Skeletal muscle cell (primary cell): ENCODE data around the gene GPR62.

Experiments
- DNase-seq: peaks from one replicate; pipeline ENCODE4 v3.0.0-alpha.2; 2010; ENCODE audit warnings: low read depth
- H3K4me3 ChIP-seq: 2 replicates; pipeline ENCODE4 v1.5.1; 2011; ENCODE audit warnings: low read depth, mild to moderate bottlenecking, control low read depth, low read length, moderate library complexity

GPR62 gene

GRCh38 chr3:51937611-51938450, 17.4 kb upstream of the GPR62 start:
- no peak overlapping the region for H3K4me3 ChIP-seq
- no peak for DNase-seq

DNA sequence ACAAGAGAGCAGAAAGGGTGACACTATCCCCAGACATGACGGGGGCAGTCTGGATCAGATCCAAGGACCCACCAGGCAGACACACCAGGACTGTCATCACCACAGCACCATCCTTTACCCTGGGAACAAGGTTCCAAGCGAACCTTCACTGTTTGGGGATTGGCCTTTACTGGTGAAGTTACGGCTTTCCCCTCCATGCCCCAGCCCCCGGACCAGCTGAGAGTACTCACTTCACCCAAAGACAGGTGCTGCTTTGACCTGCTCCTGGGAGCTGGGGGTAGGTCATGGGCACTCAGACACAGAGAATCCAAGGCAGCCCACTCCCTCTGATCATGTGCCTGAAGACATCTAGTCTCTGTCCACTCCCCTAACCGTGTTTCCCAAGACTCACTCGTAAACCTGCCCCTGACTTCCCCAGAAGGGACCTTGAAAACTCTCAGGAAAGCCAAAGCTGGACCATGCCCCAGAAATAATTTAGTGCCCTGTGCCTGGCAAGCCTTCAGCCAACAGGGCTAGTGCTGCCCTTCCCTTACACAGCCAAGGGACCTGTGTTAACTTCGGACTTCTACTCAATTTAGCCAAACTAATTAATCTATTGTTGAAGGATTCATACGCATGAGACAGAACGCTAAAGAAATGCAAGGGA, 16.3 kb upstream of the GPR62 start:
- DNase-seq = no peak
- H3K4me3 ChIP-seq = no peak overlapping the region

GRCh38 chr3:51940648-51941462, 14.3 kb upstream of the GPR62 start:
- DNase-seq = no peak
- H3K4me3 ChIP-seq = peak overlapping the region; percentile 97

DNA sequence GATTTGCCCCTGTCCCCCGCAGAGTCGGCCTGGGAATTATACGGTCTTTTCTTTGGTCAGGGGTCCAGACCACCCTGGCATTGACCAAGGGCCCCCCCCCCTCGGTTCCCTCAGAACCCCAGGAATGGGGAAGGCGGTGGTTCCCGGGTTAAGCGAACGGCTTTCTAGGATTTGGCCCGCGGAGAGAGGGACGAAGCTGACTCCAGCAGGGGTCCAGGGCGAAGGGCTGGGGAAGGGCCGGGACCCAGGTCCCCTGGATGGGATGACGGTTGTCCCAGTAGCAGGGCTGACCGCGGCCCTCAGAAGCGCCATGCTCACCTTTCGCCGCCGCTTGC, 13.8 kb upstream of the GPR62 start:
- peak overlapping the region; percentile 97 for H3K4me3 ChIP-seq
- no peak for DNase-seq

GRCh38 chr3:51941798-51942602, 13.2 kb upstream of the GPR62 start, which contains the start of the genes PARP3 and RRP9:
TSS of gene PARP3 (plus strand) at chr3:51942363. CDS start at chr3:51943356, 993 bp downstream.
TSS of gene RRP9 (minus strand) at chr3:51941904. CDS start at chr3:51941867, 37 bp downstream.
- H3K4me3 ChIP-seq = peak within 1 kb of the TSS; percentile 97

DNA sequence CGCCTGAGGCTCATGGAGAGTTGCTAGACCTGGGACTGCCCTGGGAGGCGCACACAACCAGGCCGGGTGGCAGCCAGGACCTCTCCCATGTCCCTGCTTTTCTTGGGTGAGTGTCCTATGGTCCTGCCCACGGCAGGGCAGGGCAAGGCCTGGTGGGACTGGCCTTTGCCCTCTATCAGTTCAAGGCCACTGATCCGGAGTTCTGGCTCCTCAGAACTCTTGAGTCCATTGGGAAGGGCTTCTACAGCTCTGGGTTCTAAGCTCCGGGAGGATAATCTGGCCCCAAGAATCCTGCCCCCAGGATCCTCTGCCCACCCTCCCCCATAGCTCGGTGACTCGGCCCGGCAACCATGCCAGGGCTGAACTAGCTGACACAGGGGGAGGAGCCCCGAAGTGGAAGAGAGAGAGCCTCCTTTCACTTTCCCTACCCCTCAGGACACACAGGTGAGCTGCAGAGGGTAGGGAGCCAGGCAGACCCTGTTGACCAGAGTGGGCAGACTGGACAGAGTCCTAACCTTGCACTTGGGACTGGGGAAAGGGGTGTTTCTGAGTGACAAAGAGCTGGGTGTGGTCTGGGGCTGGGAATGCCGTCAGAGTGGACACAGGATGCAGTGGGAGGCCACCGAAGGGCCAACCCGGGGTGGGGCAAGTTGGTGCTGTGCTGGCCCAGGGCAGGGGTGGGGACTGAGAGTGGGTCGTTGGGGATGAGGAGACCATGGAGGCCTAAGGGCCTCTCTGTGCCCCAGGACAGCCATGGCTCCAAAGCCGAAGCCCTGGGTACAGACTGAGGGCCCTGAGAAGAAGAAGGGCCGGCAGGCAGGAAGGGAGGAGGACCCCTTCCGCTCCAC, 12.4 kb upstream of the GPR62 start:
- peak overlapping the region; percentile 45 for H3K4me3 ChIP-seq
- no peak for DNase-seq

More at GRCh38 chr3:51941798-51942602, 13.2 kb upstream of the GPR62 start, which contains the start of the genes PARP3 and RRP9:
- peak; percentile 100 for DNase-seq

- no peak for DNase-seq
- H3K4me3 ChIP-seq = no peak overlapping the region
Measured at GRCh38 chr3:51943451-51944391, 11.5 kb upstream of the GPR62 start.

- DNase-seq = no peak
- no peak overlapping the region for H3K4me3 ChIP-seq
Measured at GRCh38 chr3:51944451-51945021, 10.6 kb upstream of the GPR62 start.

DNA sequence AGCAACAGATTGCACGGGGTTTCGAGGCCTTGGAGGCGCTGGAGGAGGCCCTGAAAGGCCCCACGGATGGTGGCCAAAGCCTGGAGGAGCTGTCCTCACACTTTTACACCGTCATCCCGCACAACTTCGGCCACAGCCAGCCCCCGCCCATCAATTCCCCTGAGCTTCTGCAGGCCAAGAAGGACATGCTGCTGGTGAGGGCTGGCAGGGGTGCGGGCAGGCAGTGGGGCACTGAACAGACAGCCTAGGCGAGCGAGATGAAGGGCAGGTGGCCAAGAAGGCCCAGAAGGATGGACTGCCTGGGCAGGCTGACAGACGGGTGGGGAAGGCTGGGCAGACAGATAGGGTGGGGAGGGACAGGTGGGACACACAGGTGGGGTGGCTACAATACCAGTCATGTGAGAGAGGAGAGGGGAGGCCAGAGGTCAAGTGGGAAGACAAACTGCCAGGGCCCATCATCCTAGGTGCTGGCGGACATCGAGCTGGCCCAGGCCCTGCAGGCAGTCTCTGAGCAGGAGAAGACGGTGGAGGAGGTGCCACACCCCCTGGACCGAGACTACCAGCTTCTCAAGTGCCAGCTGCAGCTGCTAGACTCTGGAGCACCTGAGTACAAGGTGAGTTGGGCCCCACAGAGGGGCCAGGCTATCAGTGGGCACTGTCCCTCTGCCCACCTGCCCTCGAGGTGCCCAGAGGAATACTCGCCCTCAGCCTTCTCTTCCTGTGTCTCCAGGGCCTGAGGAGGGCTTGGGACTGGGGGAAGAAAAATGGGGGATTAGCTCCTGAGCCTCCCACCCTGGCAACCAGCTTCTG, 9.9 kb upstream of the GPR62 start:
- DNase-seq = no peak
- no peak overlapping the region for H3K4me3 ChIP-seq

GRCh38 chr3:51945926-51946705, 9.1 kb upstream of the GPR62 start:
- DNase-seq = no peak
- H3K4me3 ChIP-seq = no peak overlapping the region

- no peak overlapping the region for H3K4me3 ChIP-seq
- no peak for DNase-seq
Measured at GRCh38 chr3:51946796-51947195, 8.4 kb upstream of the GPR62 start.

DNA sequence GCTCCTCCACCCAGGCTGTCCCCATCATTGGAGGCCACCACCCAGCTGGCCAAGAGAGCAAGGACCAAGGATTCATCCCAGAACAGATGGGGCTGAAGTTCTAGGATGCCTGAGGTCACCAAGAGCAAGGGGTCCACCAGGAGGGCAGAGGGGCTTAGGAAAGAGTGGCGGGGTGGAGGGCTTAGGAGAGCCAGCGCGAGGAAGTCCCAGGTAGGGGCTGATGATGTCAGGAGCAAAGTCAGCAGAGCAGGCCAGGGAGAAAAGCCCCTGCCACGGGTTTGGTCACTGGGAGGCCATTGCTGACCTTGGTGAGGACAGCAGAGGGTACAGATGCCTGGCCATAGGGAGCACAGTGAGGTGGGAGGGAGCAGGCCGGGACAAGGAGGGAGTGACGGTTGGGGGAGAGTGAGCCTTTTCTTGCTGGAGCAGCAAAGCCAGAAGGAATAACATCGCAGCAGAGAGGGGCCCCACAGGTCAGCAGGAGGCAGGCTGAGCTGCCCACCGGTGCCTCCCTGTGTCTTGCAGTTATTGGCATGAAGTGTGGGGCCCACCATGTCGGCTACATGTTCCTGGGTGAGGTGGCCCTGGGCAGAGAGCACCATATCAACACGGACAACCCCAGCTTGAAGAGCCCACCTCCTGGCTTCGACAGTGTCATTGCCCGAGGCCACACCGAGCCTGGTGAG, 7.8 kb upstream of the GPR62 start:
- H3K4me3 ChIP-seq = no peak overlapping the region
- DNase-seq = no peak

DNA sequence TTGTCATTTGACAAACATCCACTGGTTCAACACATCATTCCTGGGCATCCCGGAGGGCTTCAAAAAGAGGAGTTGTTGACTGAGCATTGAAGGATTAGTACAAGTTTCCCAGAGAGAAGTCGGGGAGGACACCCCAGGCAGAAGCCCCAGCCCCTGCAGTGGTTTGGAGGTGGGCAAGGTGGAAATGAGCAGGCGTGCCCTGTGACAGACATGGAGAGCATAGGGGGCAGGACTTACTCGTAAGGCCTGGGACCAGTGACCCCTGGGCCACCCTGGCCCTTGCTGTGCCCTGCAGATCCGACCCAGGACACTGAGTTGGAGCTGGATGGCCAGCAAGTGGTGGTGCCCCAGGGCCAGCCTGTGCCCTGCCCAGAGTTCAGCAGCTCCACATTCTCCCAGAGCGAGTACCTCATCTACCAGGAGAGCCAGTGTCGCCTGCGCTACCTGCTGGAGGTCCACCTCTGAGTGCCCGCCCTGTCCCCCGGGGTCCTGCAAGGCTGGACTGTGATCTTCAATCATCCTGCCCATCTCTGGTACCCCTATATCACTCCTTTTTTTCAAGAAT, 7.1 kb upstream of the GPR62 start:
- H3K4me3 ChIP-seq = no peak overlapping the region
- DNase-seq = no peak

- DNase-seq = no peak
Measured at GRCh38 chr3:51949121-51949520, 6.1 kb upstream of the GPR62 start.

GRCh38 chr3:51950899-51951298, 4.3 kb upstream of the GPR62 start:
- no peak overlapping the region for H3K4me3 ChIP-seq
- no peak for DNase-seq

More at GRCh38 chr3:51949121-51949520, 6.1 kb upstream of the GPR62 start:
- no peak overlapping the region for H3K4me3 ChIP-seq
